Keratinocyte (primary cell): ENCODE measurements around the gene NUP214. TPM values are rescaled to one million over a fixed set of nuclear protein-coding genes. Genes with fewer than 3 reads are reported as not detected.

Experiments
- DNase-seq: peaks from one replicate; pipeline ENCODE4 v3.0.0-alpha.2; 2011; ENCODE audit warnings: low read depth, missing footprints, low spot score
- FAIRE-seq: peaks from 2 replicates; lab custom pipeline; 2011; peaks lifted over from hg19 to GRCh38; lab: Jason Lieb, UNC
- H2AFZ ChIP-seq: 2 replicates; pipeline ENCODE4 v1.6.0; 2012; ENCODE audit warnings: low read length, control low read depth, inconsistent platforms; ENCODE audit not compliant: control insufficient read depth
- H3K27ac ChIP-seq: 2 replicates; pipeline ENCODE4 v1.5.1; 2011; ENCODE audit warnings: low read length; ENCODE audit not compliant: control insufficient read depth, insufficient read depth
- H3K27me3 ChIP-seq: 3 replicates; pipeline ENCODE4 v1.6.0; 2011; ENCODE audit warnings: low read length; ENCODE audit not compliant: control insufficient read depth, insufficient read depth; ENCODE audit errors: extremely low read depth
- H3K36me3 ChIP-seq, 2 experiments: 2 replicates in 1 of 2; 3 replicates in 1 of 2; pipeline ENCODE4 v1.5.1; 2011; ENCODE audit warnings: low read length in 2 of 2, mild to moderate bottlenecking in 1 of 2; ENCODE audit not compliant: control insufficient read depth in 2 of 2, insufficient read depth in 2 of 2; ENCODE audit errors: extremely low read depth in 1 of 2
- H3K4me1 ChIP-seq: 3 replicates; pipeline ENCODE4 v1.5.1; 2011; ENCODE audit warnings: low read length; ENCODE audit not compliant: control insufficient read depth, insufficient read depth; ENCODE audit errors: extremely low read depth
- H3K4me2 ChIP-seq: 3 replicates; pipeline ENCODE4 v1.6.0; 2011; ENCODE audit warnings: low read depth, low read length; ENCODE audit not compliant: control insufficient read depth, insufficient read depth; ENCODE audit errors: extremely low read depth
- H3K4me3 ChIP-seq, 3 experiments: fragments of 200-600 bp in 1 of 3; sonication (generic) in 1 of 3; 2 replicates in 2 of 3; 3 replicates in 1 of 3; pipeline ENCODE4 v1.5.1; 2011 to 2016; ENCODE audit warnings: low read length in 3 of 3, mild to moderate bottlenecking in 3 of 3, control low read depth in 2 of 3, inconsistent platforms in 1 of 3, low read depth in 1 of 3, mixed read lengths in 1 of 3, mixed run types in 1 of 3, moderate library complexity in 1 of 3; ENCODE audit not compliant: control insufficient read depth in 2 of 3, insufficient read depth in 2 of 3; ENCODE audit errors: extremely low read depth in 1 of 3
- H3K79me2 ChIP-seq: 2 replicates; pipeline ENCODE4 v1.6.0; 2012; ENCODE audit warnings: low read length; ENCODE audit not compliant: control insufficient read depth, insufficient read depth
- H3K9ac ChIP-seq: 3 replicates; pipeline ENCODE4 v1.6.0; 2011; ENCODE audit warnings: low read length; ENCODE audit not compliant: control insufficient read depth, insufficient read depth; ENCODE audit errors: extremely low read depth
- H3K9me1 ChIP-seq: 3 replicates; pipeline ENCODE4 v1.6.0; 2011; ENCODE audit warnings: low read length; ENCODE audit not compliant: control insufficient read depth, insufficient read depth; ENCODE audit errors: extremely low read depth
- H3K9me3 ChIP-seq: 2 replicates; pipeline ENCODE4 v1.5.1; 2012; ENCODE audit warnings: low read depth, low read length; ENCODE audit not compliant: control insufficient read depth
- H4K20me1 ChIP-seq: 3 replicates; pipeline ENCODE4 v1.6.0; 2011; ENCODE audit warnings: low read length; ENCODE audit not compliant: control insufficient read depth, insufficient read depth; ENCODE audit errors: extremely low read depth
- CTCF ChIP-seq, 3 experiments: IDR thresholded peaks in 1 of 3; conservative IDR thresholded peaks in 1 of 3; optimal IDR thresholded peaks in 1 of 3; 2 replicates in 2 of 3; 3 replicates in 1 of 3; pipeline versions ENCODE3 to v1.5.1; 2011; ENCODE audit warnings: low read length in 3 of 3, mild to moderate bottlenecking in 3 of 3, moderate library complexity in 2 of 3, control low read depth in 1 of 3, inconsistent platforms in 1 of 3; ENCODE audit not compliant: insufficient read depth in 2 of 3; ENCODE audit errors: extremely low read depth in 1 of 3
- EZH2 ChIP-seq: IDR thresholded peaks from one replicate; pipeline ENCODE4 v1.6.1; 2012; ENCODE audit warnings: inconsistent platforms, mild to moderate bottlenecking, low read length, moderate library complexity
- dilution Hi-C: fragments of 300-500 bp; cut with MboI; formaldehyde crosslinking; loops from one replicate; pipeline ENCODE4 v1.7.0; 2020; ENCODE audit warnings: low sequenced_read_pairs; ENCODE audit not compliant: extremely low pct_ligation_motif_present
- polyA plus RNA-seq, 5 experiments: library from polyadenylated mRNA; depleted of rRNA in 3 of 5; stranded (reverse) in 3 of 5; stranded (forward) in 1 of 5; unstranded in 1 of 5; fragments of >200 nt; gene quantifications; 1 replicate in 1 of 5; 2 replicates in 3 of 5; 3 replicates in 1 of 5; pipeline versions ENCODE4 v1.2.1 to v1.2.3, GENCODE V29; 2011 to 2012; ENCODE audit warnings: missing spikeins in 2 of 5, low read depth in 1 of 5, low replicate concordance in 1 of 5

NUP214 gene
- polyA plus RNA-seq, 1 donor (not counting 4 experiments of a cell fraction or from before 2014, with no cell fraction given) = 7.3 TPM

DNA sequence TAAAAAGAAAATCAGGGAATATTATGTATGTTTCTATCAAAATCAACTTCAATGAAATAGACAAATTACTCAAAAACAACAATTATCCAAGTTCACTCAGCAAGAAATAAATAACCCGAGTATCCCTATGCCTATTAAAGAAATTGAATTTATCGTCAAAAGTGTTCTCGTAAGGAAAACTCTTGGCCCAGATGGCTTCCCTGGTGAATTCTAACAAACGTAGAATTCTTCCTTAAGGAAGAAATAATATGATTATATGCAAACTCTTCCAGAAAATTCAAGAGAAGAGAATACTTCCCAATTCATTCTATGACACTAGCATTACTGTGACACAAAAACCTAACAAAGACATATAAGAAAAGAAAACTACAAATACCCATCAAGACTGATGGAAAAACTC is 121.2 kb downstream of the NUP214 start:
- TF ChIP-seq CTCF (optimal IDR thresholded peaks at IDR 0.05 in 1 of 3, IDR thresholded peaks at IDR 0.05 in 1 of 3, conservative IDR thresholded peaks at IDR 0.05 in 1 of 3; ENCODE audit: extremely low read depth in 1 of 3, insufficient read depth in 2 of 3, low read length in 3 of 3) = no peak
- TF ChIP-seq EZH2 = no peak
- Histone ChIP-seq H3K27me3 (no peaks in the 10 kb centered on the region), H3K27ac (no peak overlapping the region), H3K4me3 (no peak overlapping the region), H2AFZ (no peak overlapping the region), H3K4me1 (no peaks in the 10 kb centered on the region), H3K36me3 (no peaks in the 10 kb centered on the region), H3K9me3 (no peaks in the 10 kb centered on the region), H3K9ac (no peak overlapping the region), H4K20me1 (no peaks in the 10 kb centered on the region), H3K79me2 (no peaks in the 10 kb centered on the region), H3K4me2 (no peak overlapping the region), H3K9me1 (no peaks in the 10 kb centered on the region)
- dilution Hi-C loops = no loop called here
- no peak for DNase-seq
- no peak for FAIRE-seq

GRCh38 chr9:131252120-131252519 is 126.7 kb downstream of the NUP214 start:
- Histone ChIP-seq H3K36me3 (no peaks in the 10 kb centered on the region), H3K9me1 (no peaks in the 10 kb centered on the region), H2AFZ (no peak overlapping the region), H3K27me3 (no peaks in the 10 kb centered on the region), H3K27ac (no peak overlapping the region), H3K9ac (no peak overlapping the region), H3K4me1 (peaks cover 11% of the 10 kb centered on the region), H4K20me1 (no peaks in the 10 kb centered on the region), H3K9me3 (no peaks in the 10 kb centered on the region), H3K4me3 (no peak overlapping the region), H3K79me2 (no peaks in the 10 kb centered on the region), H3K4me2 (no peak overlapping the region)
- no peak for DNase-seq
- TF ChIP-seq CTCF (optimal IDR thresholded peaks at IDR 0.05 in 1 of 3, IDR thresholded peaks at IDR 0.05 in 1 of 3, conservative IDR thresholded peaks at IDR 0.05 in 1 of 3; ENCODE audit: extremely low read depth in 1 of 3, insufficient read depth in 2 of 3, low read length in 3 of 3) (no peak), EZH2 (no peak)
- dilution Hi-C loops = no loop called here
- no peak for FAIRE-seq
